GM19351 (cell line): ENCODE measurements around the gene CPT1C.

Experiments used
- ATAC-seq: cut with Tn5 transposase; IDR thresholded peaks from one replicate; pipeline ENCODE4 v1.9.1; 2021; ENCODE audit warnings: mild to moderate bottlenecking, moderate library complexity; ENCODE audit not compliant: unreplicated experiment

CPT1C gene

GRCh38 chr19:49660338-49660961, 30.5 kb upstream of the CPT1C start:
- ATAC-seq, result no peak

DNA sequence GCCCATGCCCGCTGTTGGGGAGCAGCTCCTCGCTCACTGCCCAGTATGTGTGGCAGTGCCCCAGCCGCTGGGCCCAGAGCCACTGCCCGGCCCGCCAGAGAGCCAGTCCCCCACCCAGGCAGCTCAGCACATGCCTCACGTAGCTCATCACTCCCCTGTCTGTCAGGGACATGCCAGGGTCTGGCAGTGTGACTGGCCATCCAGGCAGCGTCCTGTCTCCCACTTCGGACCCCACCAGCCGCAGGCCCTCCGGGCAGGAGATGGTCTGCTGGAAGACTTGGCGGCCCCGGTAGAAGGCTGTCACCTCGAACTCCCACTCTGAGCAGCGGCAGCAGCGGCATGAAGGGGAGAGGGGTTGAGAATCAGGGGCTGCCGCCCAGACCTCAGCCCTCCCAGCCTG, 28.9 kb upstream of the CPT1C start:
- ATAC-seq, result no peak

DNA sequence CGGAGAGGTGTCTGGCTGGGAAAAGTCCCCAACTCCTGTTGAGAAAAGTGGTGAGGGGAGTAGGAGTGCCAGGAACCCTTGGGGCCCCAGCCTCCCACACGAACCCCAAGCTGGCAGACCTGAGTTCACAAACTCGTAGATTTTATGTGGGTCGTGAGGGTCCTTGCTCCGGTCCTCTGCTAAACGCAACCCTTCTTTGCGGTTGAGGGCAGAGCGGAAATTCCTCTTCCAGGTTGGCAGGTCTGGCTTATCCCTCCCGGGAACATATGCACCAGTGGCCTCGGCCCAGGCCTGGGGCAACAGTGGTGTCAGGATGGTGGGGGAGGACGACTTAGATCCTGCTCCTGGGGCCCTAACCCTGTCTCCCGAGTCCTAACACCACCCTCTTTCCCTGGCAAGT, 27.7 kb upstream of the CPT1C start:
- no peak for ATAC-seq

GRCh38 chr19:49664171-49665035, 26.5 kb upstream of the CPT1C start:
- peak; percentile 50 for ATAC-seq

- no peak for ATAC-seq
Observed at GRCh38 chr19:49665036-49665350, 25.9 kb upstream of the CPT1C start.

DNA sequence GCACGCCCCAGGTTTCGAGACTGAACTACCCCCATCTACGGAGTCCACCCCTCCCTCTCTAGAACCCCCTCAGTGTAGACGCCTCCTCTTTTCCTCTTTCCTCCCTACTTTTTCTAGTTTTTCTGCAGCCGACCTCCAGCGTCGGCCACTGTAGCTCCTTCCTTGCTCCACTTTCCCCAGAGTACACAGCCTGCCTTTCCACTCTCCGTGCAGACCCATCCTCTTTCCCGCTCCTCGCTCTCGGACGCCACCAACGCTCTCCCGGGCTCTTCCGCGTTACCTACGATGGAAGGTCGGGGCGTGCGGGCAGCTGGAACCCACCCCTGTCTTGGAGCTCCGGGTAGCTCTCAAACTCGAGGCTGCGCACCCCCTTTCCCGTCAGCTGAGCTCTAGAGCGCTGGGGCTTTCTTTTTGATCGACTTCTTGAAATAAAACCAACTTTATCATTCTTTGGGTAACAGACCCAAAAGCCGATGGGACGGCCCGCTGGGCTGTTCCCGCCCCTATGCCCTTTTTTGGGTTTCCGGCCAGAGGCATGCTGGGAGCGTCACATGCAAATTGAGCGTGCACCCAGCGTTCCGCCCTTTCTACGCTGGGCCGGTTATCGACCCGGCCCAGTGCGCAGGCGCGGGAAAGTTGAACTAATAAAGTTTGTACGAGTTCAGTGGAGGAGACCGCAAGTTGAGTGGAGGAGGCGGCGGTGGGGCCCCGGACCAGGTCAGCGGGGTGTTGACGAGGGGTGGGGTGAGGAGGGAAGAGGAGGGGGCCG, 25.4 kb upstream of the CPT1C start, which contains the start of the genes BCL2L12 and IRF3:
BCL2L12 (plus strand) TSS at position 583 of the 769 bp plus-strand sequence. CDS start 760 bp downstream, outside the sequence.
IRF3 (minus strand) TSS at position 507 of the 769 bp plus-strand sequence. CDS start 1,019 bp downstream, outside the sequence.
- peak; percentile 76 for ATAC-seq

DNA sequence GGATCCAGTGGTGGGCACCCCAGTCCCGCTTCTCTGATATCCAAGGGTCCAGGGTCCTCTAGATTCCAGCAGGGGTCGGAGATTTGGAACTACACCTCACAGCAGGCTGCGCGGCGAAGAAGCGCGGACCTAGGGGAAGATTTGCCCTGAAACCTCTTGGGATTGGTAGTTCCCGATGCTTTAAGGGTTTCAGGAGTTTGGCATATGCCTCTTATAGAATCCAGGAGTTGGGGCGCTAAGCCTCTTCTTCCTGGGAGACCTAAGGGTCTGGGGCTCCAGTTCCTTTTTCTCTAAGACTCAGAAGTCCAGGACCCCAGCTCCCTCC, 24.8 kb upstream of the CPT1C start:
- no peak for ATAC-seq

- ATAC-seq, result no peak
Observed at GRCh38 chr19:49667473-49667872, 23.4 kb upstream of the CPT1C start.

GRCh38 chr19:49669516-49669915, 21.4 kb upstream of the CPT1C start:
- ATAC-seq, result no peak

DNA sequence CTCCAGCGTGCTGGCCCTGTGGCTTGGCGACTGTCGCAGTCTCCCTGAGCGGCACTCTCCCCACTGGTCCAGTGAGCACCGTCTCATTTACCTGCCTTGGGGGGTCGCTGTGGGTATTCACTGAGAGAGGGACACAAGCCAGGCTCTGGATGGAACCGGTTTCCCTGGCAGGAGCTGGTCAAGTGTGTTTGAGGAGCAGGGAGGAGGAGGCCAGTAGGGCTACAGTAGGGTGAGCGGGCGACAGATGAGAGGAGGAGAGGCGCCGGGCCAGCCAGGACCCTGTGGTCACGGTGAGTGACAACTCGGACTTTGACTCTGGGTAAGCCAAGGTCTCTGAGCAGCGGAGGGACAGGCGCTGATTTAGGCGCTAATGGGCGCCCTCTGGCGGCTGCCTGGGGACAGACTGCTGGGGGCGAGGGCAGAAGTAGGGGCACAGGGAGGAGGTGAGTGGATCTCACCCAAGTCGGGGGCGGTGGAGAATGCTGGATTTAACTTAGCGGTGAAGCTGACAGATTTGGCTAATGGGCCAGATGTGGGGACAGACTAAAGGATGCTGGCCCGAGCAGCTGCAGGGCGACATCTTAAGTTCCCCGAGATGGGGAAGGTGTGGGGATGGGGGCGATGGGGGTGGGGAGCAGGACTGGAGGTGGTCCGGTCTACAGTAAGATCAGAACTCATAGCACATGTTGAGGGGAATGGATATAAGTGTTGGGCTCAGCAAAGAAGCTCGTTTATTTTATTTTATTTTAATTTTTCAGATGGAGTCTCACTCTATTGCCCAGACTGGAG, 18.6 kb upstream of the CPT1C start:
- ATAC-seq, result no peak

GRCh38 chr19:49676136-49676783, 14.7 kb upstream of the CPT1C start:
- no peak for ATAC-seq

DNA sequence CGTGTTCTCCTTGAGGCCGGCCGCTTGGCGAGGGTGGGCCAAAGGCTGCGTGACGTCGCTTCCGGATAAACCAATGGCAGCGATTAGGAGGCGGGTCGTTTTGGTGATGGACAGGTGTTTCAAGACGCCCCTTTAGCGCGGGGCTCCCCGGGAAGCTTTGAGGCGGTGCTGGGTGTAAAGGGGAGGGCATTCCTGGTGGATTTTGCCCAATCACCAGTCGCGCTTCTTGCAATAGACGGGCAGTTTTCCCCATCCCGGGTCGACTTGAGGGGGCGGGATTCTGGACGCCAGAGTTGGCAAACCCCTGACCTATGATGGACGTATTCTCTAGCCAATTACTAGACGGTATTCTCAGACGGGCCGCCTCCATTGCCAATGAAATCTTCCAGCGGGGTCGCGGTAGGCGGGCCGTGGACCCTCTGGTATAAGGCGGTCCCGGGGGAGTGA, 14.1 kb upstream of the CPT1C start:
- peak; percentile 64 for ATAC-seq

GRCh38 chr19:49677231-49677900, 13.6 kb upstream of the CPT1C start, which contains the start of gene PRMT1:
Gene PRMT1 (plus strand): TSS chr19:49677271. CDS start chr19:49677281, 10 bp downstream.
- no peak for ATAC-seq

DNA sequence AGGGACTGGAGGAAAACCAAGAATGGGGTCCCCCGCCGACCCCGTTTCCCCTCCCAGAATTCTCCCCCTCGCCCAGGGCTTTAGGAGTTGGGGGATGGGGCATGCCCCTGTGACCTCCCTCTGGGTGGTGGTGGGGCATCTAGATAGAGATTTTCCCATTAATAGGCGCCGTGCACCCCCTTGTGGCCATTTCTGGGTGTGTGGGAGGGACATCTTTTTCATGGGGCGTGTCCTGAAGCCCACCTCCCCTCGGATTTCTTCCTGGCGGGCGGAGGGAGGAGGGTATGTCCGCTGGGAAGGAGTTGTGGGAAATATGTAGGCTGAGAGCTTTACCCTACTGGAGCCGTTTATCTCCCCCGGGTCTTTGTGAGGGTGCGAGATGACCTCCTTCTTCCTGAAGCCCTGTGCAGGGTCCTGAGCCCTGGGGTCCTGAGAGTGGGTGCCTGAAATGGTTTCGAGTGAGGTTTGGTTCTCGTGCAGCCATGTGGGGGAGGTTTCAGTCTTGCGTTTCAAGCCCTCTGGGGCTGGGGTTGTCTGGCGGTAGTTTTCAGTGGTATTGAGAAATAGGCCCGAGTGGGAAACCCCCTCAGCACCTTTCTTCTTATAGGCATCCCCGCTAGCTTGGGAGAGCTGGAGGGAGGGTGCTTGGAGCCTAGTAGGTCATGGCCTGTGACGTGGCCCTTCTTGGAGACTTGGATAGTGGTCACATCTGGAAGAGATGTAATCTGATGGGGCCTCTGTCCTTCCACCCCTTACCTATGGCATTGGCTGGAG, 12.8 kb upstream of the CPT1C start:
- ATAC-seq, result no peak

GRCh38 chr19:49678985-49679770, 11.7 kb upstream of the CPT1C start:
- no peak for ATAC-seq

DNA sequence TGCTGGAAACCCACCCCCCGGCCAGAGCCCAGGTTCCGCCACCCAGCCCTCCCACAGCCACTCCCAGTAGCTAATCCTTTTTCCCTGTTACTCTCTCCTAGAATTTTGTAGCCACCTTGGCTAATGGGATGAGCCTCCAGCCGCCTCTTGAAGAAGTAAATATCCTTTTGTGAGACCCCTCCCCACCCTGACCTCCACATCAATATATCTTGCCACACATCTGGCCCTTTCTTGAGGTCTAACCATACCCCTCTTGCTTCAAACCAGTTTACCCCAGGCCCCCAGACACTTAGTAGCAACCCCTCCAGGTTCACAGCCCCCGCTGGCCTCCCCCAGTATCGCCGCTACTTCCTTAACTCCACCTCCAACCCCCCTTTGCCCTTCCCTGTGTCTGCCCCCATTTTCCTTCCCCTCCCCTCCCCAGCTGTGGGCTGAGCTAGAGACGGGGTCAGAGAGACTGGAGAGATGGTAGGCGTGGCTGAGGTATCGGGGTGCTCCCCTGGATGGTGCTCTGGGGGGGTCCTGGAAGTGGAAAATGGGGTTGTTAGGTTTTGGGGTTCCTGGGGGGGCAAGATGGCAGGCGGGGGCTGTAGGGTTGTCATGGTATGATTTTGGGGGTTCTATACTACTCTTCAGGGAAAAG, 11.0 kb upstream of the CPT1C start:
- ATAC-seq, result no peak
